DND-41 (cell line): ENCODE results near the gene HOXA5.

Experiments
- CTCF ChIP-seq: IDR thresholded peaks from 2 replicates; pipeline ENCODE4 v1.5.1; 2012; ENCODE audit warnings: borderline replicate concordance, low read length, moderate library complexity, mild to moderate bottlenecking; ENCODE audit not compliant: poor library complexity, severe bottlenecking; ENCODE audit errors: extremely low read depth
- EZH2 ChIP-seq: IDR thresholded peaks from 3 replicates; pipeline ENCODE4 v1.6.1; 2012; ENCODE audit warnings: borderline replicate concordance, low read depth, mild to moderate bottlenecking, moderate library complexity, low read length, inconsistent platforms; ENCODE audit not compliant: severe bottlenecking

GRCh38 chr7:27123477-27124053 lies 19.9 kb downstream of the HOXA5 start:
- TF ChIP-seq CTCF (no peak), EZH2 (no peak)
